OCI-LY3 (cell line): Measurements from ENCODE around the gene SIN3A.

Experiments used
- H2AFZ ChIP-seq: fragments of 200-600, 300-600 bp; shearing (Covaris generic); 2 replicates; pipeline ENCODE4 v1.6.0; 2014; ENCODE audit warnings: antibody characterized with exemption, low read depth, low read length
- H3K27ac ChIP-seq: fragments of 200-600, 300-600 bp; sonication (generic); 2 replicates; pipeline ENCODE4 v1.5.1; 2014; ENCODE audit warnings: mild to moderate bottlenecking, low read length, moderate library complexity, mixed read lengths
- H3K27me3 ChIP-seq: fragments of 200-600, 300-600 bp; sonication (generic); 2 replicates; pipeline ENCODE4 v1.6.1; 2014; ENCODE audit warnings: low read depth, low read length, mixed read lengths
- H3K36me3 ChIP-seq: fragments of 200-600, 300-600 bp; sonication (generic); replicated peaks from 2 replicates; pipeline ENCODE3; 2014; ENCODE audit warnings: low read depth, low read length, mixed read lengths
- H3K4me1 ChIP-seq: fragments of 300-600, 200-600 bp; sonication (generic); 2 replicates; pipeline ENCODE4 v1.6.1; 2014; ENCODE audit warnings: low read length, mixed read lengths
- H3K4me2 ChIP-seq: fragments of 200-600, 300-600 bp; sonication (generic); 2 replicates; pipeline ENCODE4 v1.6.1; 2014; ENCODE audit warnings: low read length, mixed read lengths
- H3K4me3 ChIP-seq: fragments of 300-600, 200-600 bp; sonication (generic); 2 replicates; pipeline ENCODE4 v1.5.1; 2014; ENCODE audit warnings: antibody characterized with exemption, mild to moderate bottlenecking, low read length, moderate library complexity
- H3K79me2 ChIP-seq: fragments of 300-600, 200-600 bp; shearing (Covaris generic); 2 replicates; pipeline ENCODE4 v1.6.1; 2014; ENCODE audit warnings: mild to moderate bottlenecking, low read length, mixed read lengths
- H3K9ac ChIP-seq: fragments of 300-600, 200-600 bp; shearing (Covaris generic); 2 replicates; pipeline ENCODE4 v1.6.0; 2014; ENCODE audit warnings: mild to moderate bottlenecking, low read length, moderate library complexity
- H3K9me3 ChIP-seq: fragments of 200-600, 300-600 bp; shearing (Covaris generic); 2 replicates; pipeline ENCODE4 v1.6.1; 2014; ENCODE audit warnings: low read length, mixed read lengths; ENCODE audit not compliant: insufficient read depth
- H4K20me1 ChIP-seq: fragments of 200-600, 300-600 bp; sonication (generic); 2 replicates; pipeline ENCODE4 v1.6.1; 2016; ENCODE audit warnings: low read length, mixed read lengths; ENCODE audit not compliant: insufficient read depth
- EZH2phosphoT487 ChIP-seq: fragments of 200-600 bp; shearing (Covaris generic); IDR thresholded peaks from 2 replicates; pipeline ENCODE4 v1.6.1; 2018; ENCODE audit warnings: antibody characterized with exemption, mixed run types, low read depth
- TF ChIP-seq, protein P1 (sequence below): fragments of 200-600, 300-600 bp; sonication (generic); IDR thresholded peaks from 2 replicates; pipeline ENCODE4 v1.5.1; 2014; ENCODE audit warnings: antibody characterized with exemption, low read length, low read depth

Gene SIN3A

DNA sequence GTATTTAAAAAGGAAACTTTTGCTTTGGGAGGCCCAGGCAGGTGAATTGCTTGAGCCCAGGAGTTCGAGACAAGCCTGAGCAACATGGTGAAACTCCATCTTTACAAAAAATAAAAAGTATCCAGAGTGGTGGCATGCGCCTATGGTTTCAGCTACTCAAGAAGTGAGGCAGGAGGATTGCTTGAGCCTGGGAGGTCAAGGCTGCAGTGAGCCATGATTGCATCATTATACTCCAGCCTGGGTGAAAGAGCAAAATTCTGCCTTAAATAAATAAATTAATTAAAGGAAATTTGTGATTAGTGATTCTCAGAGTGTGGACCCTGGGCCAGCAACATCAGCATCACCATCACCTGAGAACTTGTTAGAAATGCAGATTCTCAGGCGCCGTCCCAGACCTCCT lies 125.6 kb downstream of the SIN3A start:
- H2AFZ ChIP-seq = no peak overlapping the region
- no peak overlapping the region for H3K9ac ChIP-seq
- H3K4me3 ChIP-seq = no peak overlapping the region
- H4K20me1 ChIP-seq = no peaks in the 10 kb centered on the region
- no peaks in the 10 kb centered on the region for H3K27me3 ChIP-seq
- no peaks in the 10 kb centered on the region for H3K79me2 ChIP-seq
- no peaks in the 10 kb centered on the region for H3K9me3 ChIP-seq
- TF ChIP-seq, protein P1, sequence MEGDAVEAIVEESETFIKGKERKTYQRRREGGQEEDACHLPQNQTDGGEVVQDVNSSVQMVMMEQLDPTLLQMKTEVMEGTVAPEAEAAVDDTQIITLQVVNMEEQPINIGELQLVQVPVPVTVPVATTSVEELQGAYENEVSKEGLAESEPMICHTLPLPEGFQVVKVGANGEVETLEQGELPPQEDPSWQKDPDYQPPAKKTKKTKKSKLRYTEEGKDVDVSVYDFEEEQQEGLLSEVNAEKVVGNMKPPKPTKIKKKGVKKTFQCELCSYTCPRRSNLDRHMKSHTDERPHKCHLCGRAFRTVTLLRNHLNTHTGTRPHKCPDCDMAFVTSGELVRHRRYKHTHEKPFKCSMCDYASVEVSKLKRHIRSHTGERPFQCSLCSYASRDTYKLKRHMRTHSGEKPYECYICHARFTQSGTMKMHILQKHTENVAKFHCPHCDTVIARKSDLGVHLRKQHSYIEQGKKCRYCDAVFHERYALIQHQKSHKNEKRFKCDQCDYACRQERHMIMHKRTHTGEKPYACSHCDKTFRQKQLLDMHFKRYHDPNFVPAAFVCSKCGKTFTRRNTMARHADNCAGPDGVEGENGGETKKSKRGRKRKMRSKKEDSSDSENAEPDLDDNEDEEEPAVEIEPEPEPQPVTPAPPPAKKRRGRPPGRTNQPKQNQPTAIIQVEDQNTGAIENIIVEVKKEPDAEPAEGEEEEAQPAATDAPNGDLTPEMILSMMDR = no peak
- no peak for TF ChIP-seq EZH2phosphoT487
- H3K4me2 ChIP-seq = no peak overlapping the region
- no peaks in the 10 kb centered on the region for H3K4me1 ChIP-seq
- no peak overlapping the region for H3K27ac ChIP-seq
- H3K36me3 ChIP-seq = no peaks in the 10 kb centered on the region

DNA sequence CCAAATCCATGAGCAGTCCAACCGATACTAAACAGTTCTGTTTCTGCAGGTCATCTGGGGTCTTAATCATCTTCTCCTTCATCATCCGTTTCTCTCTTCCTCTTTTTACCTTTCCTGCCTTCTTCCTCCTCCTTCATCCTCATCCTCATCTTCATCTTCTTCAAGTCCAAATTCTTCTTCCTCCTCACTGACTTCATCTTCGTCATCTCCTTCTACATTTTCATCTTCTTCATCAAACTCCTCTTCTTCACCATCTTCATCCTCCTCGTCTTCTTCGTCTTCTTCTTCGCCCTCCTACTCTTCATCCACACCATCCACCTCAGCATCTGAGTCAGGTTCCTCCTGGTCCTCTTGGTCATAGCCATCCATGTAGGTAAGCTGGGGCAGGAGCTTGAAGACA lies 129.8 kb downstream of the SIN3A start:
- no peak overlapping the region for H3K9ac ChIP-seq
- H3K4me3 ChIP-seq = no peak overlapping the region
- TF ChIP-seq, protein P1 = no peak
- TF ChIP-seq EZH2phosphoT487 = no peak
- H3K4me2 ChIP-seq = no peak overlapping the region
- no peaks in the 10 kb centered on the region for H3K79me2 ChIP-seq
- no peaks in the 10 kb centered on the region for H3K9me3 ChIP-seq
- H3K27ac ChIP-seq = no peak overlapping the region
- H2AFZ ChIP-seq = no peak overlapping the region
- no peaks in the 10 kb centered on the region for H3K4me1 ChIP-seq
- H4K20me1 ChIP-seq = no peaks in the 10 kb centered on the region
- H3K36me3 ChIP-seq = no peaks in the 10 kb centered on the region
- no peaks in the 10 kb centered on the region for H3K27me3 ChIP-seq
